T-helper 2 cell treated with Interferon-gamma antibody and Interleukin-4, amounts not matched to agents 5 μg/mL and 100 μg/mL, for 36 hours (primary cell): ENCODE results near the gene CA5A.

ENCODE experiments used
- DNase-seq: peaks from one replicate; pipeline ENCODE4 v3.0.0; 2021; ENCODE audit warnings: low spot score
- H3K27ac Mint-ChIP-seq: one replicate; pipeline ENCODE4 v1.8.0; 2021; ENCODE audit warnings: mild to moderate bottlenecking, mixed read lengths
- H3K27me3 Mint-ChIP-seq: one replicate; pipeline ENCODE4 v1.8.0; 2021; ENCODE audit warnings: low read depth, mixed read lengths
- H3K36me3 Mint-ChIP-seq: one replicate; pipeline ENCODE4 v1.8.0; 2021; ENCODE audit warnings: low read depth, mixed read lengths
- H3K4me1 Mint-ChIP-seq: one replicate; pipeline ENCODE4 v1.8.0; 2021; ENCODE audit warnings: low read depth, mixed read lengths
- H3K4me3 Mint-ChIP-seq: one replicate; pipeline ENCODE4 v1.8.0; 2022; ENCODE audit warnings: mild to moderate bottlenecking, moderate library complexity, mixed read lengths
- H3K9me3 Mint-ChIP-seq: one replicate; pipeline ENCODE4 v1.8.0; 2021; ENCODE audit warnings: mixed read lengths

The CA5A gene

DNA sequence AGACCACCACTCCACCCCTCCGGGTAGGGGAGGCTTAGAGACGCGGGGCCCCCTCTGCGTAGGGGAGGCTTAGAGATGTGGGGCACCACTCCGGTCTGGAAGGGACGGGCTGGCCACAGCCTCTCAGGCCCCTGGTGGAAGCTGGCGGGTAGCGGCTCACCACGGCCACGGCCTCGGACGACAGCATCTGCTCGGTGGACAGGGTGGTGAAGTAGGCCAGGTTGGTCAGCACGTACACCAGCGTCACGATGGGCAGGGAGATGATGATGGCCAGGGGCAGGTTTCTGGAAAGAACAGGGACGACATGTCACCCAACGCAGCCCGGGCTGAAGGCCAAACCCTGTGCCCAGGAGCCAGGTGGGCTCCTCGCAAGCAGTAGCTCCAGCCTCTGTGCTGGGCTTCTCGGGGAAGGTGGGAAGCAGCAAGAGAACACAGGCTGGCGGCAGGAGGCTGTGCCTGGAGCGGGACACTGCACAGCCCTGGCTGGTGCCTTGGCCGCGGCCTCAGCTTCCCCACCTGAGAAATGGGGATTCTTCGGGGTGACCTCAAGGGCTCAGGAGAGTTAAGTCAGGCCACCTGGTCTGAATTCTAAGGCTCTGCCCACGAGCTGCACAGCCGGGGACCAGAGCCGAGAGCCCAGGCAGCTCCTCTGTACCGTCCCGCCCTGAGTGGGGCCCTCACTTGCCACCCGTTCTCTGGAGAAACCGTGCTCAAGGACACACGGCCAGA, 96.6 kb downstream of the CA5A start:
- Mint-ChIP-seq H3K27ac (no peak overlapping the region), H3K27me3 (no peaks in the 10 kb centered on the region), H3K4me1 (peaks cover 3% of the 10 kb centered on the region), H3K36me3 (peaks cover 25% of the 10 kb centered on the region), H3K4me3 (no peak overlapping the region), H3K9me3 (no peaks in the 10 kb centered on the region)
- DNase-seq, result no peak

DNA sequence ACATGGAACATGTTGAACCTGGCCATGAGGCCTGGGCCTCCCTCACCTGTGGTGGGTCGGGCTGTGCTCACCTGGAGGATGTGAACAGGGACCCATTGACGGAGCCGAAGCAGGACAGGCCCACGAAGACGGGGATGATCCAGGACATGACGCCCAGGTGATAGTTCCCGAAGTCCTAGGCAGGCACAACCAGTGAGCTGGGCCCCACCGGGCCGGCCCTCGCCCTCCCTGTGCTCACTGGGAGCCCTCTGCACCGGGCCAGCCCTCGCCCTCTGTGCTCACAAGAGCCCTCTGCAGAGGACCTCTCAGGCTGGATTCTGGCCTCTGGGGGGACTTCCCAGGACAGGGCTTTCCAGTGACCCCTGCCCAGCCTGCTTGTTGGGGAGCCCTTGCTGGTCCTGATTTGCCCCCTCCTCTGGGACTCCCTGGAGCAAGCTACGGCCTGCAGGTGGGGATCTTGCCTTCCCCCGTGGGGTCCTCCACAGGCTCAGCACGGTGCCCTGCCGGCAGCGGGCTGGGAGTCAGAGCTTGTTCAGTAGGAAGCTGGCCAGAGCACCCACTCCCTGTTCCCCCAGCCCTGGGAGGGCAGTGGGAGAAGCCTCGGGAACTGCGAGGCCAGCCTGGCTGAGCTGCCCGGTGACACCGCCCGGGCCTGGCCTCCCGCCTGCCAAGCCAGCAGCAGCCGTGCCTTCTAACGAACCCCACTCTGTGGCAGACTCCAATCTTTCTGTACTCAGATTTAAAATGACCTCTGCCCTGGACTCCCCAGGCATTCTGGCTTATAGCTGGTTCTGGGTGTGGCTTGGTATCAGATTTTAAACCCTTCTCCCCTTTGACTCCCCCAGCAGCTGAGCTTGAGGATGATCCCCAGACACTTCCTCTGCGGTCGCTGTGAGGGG, 97.4 kb downstream of the CA5A start:
- H3K9me3 Mint-ChIP-seq, result no peaks in the 10 kb centered on the region
- no peak for DNase-seq
- no peak overlapping the region for H3K27ac Mint-ChIP-seq
- H3K36me3 Mint-ChIP-seq, result peaks cover 22% of the 10 kb centered on the region
- H3K27me3 Mint-ChIP-seq, result no peaks in the 10 kb centered on the region
- H3K4me3 Mint-ChIP-seq, result no peak overlapping the region
- H3K4me1 Mint-ChIP-seq, result peaks cover 3% of the 10 kb centered on the region
